Measurements from ENCODE around the gene IFNA4. TPM values are rescaled to one million over a fixed set of nuclear protein-coding genes. Genes with fewer than 3 reads are reported as not detected.

Gene IFNA4
- total RNA-seq, 1 experiment from 2014 or later, result not detected

DNA sequence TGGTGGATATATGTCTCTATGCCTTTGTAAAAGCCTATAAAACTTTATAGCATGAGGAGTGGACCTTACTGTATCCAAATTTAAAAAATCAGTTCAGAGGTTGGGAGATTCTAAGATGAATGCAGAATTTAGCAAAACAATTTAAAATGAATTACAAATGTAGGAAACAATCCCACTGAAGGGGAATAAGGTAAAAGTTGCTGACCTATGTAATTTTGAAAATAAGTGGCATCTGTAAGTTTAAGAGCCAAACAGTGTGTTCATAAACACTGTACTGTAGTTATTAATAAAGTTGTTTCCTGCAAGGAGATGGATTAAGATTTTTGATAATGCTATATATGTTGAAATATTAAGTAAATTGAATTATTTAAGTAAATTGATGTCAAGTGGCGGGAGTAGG is 50.4 kb downstream of the IFNA4 start:
- Histone ChIP-seq H3K4me2 (ENCODE audit: low read length) (no peak overlapping the region), H3K9me3 (ENCODE audit: control insufficient read depth in 1 of 2, insufficient read depth in 1 of 2, low read depth in 1 of 2, low read length in 2 of 2) (no peaks in the 10 kb centered on the region), H3K27ac (ENCODE audit: low read depth, low read length) (no peak overlapping the region), H3K9me2 (ENCODE audit: insufficient read depth) (no peaks in the 10 kb centered on the region), H3K4me3 (replicated peaks in 1 of 2; ENCODE audit: low read depth in 1 of 2, low read length in 2 of 2) (no peak overlapping the region), H3K4me1 (ENCODE audit: control insufficient read depth in 1 of 2, insufficient read depth in 2 of 2, low read length in 2 of 2) (no peaks in the 10 kb centered on the region), H3K36me3 (ENCODE audit: control insufficient read depth in 1 of 2, insufficient read depth in 2 of 2, low read length in 2 of 2) (no peaks in the 10 kb centered on the region), H3K27me3 (ENCODE audit: insufficient read depth, low read length) (0 out of 2 replicates have a peak, but pooled peaks cover 3% of the 10 kb centered on the region), H3K9ac (ENCODE audit: low read length) (no peak overlapping the region), H4K20me1 (ENCODE audit: insufficient read depth) (no peaks in the 10 kb centered on the region), H3K79me2 (ENCODE audit: insufficient read depth, low read length) (no peaks in the 10 kb centered on the region), H2AFZ (ENCODE audit: low read depth, low read length, poor library complexity, severe bottlenecking) (no peak overlapping the region)
- no peak for DNase-seq (ENCODE audit: low read depth, low spot score)
- intact Hi-C loops (cut with micrococcal nuclease), result no loop called here
- BruUV-seq (replicated peaks), result no TSS peak
- no peak for TF ChIP-seq TCF7L2 (IDR thresholded peaks at IDR 0.05; ENCODE audit: borderline replicate concordance, extremely low read depth, insufficient read depth, insufficient read length)
- TF ChIP-seq, protein P1, sequence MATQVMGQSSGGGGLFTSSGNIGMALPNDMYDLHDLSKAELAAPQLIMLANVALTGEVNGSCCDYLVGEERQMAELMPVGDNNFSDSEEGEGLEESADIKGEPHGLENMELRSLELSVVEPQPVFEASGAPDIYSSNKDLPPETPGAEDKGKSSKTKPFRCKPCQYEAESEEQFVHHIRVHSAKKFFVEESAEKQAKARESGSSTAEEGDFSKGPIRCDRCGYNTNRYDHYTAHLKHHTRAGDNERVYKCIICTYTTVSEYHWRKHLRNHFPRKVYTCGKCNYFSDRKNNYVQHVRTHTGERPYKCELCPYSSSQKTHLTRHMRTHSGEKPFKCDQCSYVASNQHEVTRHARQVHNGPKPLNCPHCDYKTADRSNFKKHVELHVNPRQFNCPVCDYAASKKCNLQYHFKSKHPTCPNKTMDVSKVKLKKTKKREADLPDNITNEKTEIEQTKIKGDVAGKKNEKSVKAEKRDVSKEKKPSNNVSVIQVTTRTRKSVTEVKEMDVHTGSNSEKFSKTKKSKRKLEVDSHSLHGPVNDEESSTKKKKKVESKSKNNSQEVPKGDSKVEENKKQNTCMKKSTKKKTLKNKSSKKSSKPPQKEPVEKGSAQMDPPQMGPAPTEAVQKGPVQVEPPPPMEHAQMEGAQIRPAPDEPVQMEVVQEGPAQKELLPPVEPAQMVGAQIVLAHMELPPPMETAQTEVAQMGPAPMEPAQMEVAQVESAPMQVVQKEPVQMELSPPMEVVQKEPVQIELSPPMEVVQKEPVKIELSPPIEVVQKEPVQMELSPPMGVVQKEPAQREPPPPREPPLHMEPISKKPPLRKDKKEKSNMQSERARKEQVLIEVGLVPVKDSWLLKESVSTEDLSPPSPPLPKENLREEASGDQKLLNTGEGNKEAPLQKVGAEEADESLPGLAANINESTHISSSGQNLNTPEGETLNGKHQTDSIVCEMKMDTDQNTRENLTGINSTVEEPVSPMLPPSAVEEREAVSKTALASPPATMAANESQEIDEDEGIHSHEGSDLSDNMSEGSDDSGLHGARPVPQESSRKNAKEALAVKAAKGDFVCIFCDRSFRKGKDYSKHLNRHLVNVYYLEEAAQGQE (IDR thresholded peaks at IDR 0.05; ENCODE audit: low read depth), result no peak
- TF ChIP-seq, protein P2, sequence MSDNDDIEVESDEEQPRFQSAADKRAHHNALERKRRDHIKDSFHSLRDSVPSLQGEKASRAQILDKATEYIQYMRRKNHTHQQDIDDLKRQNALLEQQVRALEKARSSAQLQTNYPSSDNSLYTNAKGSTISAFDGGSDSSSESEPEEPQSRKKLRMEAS (IDR thresholded peaks at IDR 0.05), result no peak
- POLR2A ChIA-PET, result no interaction called here
- ATAC-seq, result no peak
- CTCF ChIA-PET, result no interaction called here
- RAD21 ChIA-PET (ENCODE audit: low non-redundant PET in 1 of 2, low total read pairs in 2 of 2, uncharacterized antibody in 2 of 2, unreplicated experiment in 2 of 2), result no interaction called here

Other genes with a start within 250 kb of the IFNA4 start
- gene HACD4, start 155.9 kb downstream of the IFNA4 start, total RNA-seq (2021; ENCODE audit: unreplicated experiment), result not detected
- gene IFNB1, start 109.6 kb downstream of the IFNA4 start, total RNA-seq (2021; ENCODE audit: unreplicated experiment), result not detected
- gene IFNW1, start 45.8 kb downstream of the IFNA4 start, total RNA-seq (2021; ENCODE audit: unreplicated experiment), result not detected
- gene IFNA21, start 20.9 kb downstream of the IFNA4 start, total RNA-seq (2021; ENCODE audit: unreplicated experiment), result not detected
- gene IFNA7, start 14.6 kb upstream of the IFNA4 start, total RNA-seq (2021; ENCODE audit: unreplicated experiment), result not detected
- gene IFNA10, start 19.6 kb upstream of the IFNA4 start, total RNA-seq (2021; ENCODE audit: unreplicated experiment), result not detected
- gene IFNA16, start 29.7 kb upstream of the IFNA4 start, total RNA-seq (2021; ENCODE audit: unreplicated experiment), result not detected
- gene IFNA17, start 40.6 kb upstream of the IFNA4 start, total RNA-seq (2021; ENCODE audit: unreplicated experiment), result not detected
- not detected for gene IFNA14, start 52.4 kb upstream of the IFNA4 start, total RNA-seq (2021; ENCODE audit: unreplicated experiment)
- not detected for gene IFNA5, start 117.7 kb upstream of the IFNA4 start, total RNA-seq (2021; ENCODE audit: unreplicated experiment)
- gene KLHL9, start 147.8 kb upstream of the IFNA4 start, total RNA-seq (2021; ENCODE audit: unreplicated experiment), result 16.4 TPM
- gene IFNA6, start 163.3 kb upstream of the IFNA4 start, total RNA-seq (2021; ENCODE audit: unreplicated experiment), result not detected
- gene IFNA13, start 180.5 kb upstream of the IFNA4 start, total RNA-seq (2021; ENCODE audit: unreplicated experiment), result not detected
- not detected for gene IFNA2, start 197.8 kb upstream of the IFNA4 start, total RNA-seq (2021; ENCODE audit: unreplicated experiment)
- gene IFNA8, start 221.5 kb upstream of the IFNA4 start, total RNA-seq (2021; ENCODE audit: unreplicated experiment), result not detected